Panc1 (cell line): ENCODE measurements around the gene SHOX.

ENCODE experiments used
- CTCF ChIP-seq: fragments of 450-650 bp; IDR thresholded peaks from 2 replicates; pipeline ENCODE4 v1.5.1; 2017; ENCODE audit warnings: mild to moderate bottlenecking
- POLR2AphosphoS5 ChIP-seq: IDR thresholded peaks from 2 replicates; pipeline ENCODE4 v1.6.1; 2012; ENCODE audit warnings: mild to moderate bottlenecking, low read depth, low read length, moderate library complexity

GRCh38 chrX:662126-662525 lies 31.5 kb downstream of the SHOX start:
- no peak for TF ChIP-seq CTCF
- TF ChIP-seq POLR2AphosphoS5: no peak
